Kidney capillary endothelial cell (primary cell): ENCODE data around the gene ALDH1L1.
A peak's percentile ranks its signal among the peaks of the same experiment; 100 is the strongest.

Source experiments
- DNase-seq: peaks from one replicate; pipeline ENCODE4 v3.0.0-alpha.2; 2018; ENCODE audit warnings: low spot score

Gene ALDH1L1

GRCh38 chr3:126134219-126134975 is 46.0 kb downstream of the ALDH1L1 start:
- peak; percentile 36 for DNase-seq

DNA sequence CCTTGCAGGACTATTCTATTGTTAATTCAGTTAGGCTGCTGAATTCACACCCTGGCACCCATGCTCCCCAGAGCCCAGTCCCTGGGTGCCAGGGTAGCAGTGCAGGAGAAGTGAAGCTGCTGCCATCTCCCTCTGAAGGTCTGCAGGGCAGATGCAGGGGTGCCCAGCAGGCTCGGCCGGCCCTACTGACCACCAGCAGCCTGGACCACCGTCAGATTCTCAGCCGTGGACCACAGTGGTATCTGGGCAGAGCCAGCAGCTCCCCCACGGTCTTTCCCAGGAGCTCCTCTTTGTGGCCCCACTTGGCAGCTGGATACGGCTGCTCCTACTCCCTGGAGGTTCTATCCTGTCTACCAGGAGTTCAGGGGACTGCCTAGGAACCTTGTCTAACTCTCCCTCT is 46.8 kb downstream of the ALDH1L1 start:
- DNase-seq, result no peak

- DNase-seq, result no peak
Observed at GRCh38 chr3:126132751-126133511, 47.5 kb downstream of the ALDH1L1 start.

DNA sequence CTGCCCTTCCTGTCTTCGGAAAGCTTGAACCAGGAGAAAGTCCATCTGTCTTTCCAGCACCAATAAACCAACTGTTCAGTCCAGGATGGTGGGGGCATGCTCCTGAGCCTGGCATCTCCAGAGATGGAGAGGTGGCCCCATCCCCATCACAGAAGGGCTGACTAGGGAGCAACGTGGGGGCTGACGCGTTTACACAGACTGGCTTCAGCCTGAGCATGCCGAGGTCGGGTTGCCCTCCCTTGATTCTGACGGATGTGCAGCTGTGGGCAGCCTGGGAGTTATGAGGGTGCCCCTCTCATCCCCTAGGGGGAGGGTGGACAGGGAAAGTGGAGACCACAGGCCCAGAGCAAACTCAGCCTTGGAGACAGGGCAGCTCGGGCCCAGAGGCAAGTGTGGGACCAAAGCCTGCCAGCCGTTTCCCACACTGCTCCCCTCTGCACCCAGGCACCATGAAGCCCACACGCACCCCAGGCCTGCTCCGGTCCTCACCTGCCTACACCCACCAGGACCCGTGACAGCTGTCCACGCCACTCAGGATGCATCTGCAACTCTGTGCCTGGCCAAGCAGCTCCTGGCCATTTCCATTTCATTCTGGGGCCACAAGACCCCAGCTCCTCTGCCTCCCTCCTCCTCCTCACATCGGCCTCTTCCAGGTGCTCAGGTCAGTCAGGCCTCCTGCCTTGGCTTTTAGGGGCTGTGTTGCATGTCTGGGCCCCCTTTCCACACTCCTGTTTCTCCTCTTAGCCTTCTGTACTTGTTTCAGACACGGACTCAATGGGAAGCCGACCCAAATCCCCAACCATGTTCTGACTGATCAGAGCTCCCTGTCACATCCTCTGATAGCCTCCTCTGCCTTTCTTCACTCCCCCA is 48.3 kb downstream of the ALDH1L1 start:
- DNase-seq, result no peak

DNA sequence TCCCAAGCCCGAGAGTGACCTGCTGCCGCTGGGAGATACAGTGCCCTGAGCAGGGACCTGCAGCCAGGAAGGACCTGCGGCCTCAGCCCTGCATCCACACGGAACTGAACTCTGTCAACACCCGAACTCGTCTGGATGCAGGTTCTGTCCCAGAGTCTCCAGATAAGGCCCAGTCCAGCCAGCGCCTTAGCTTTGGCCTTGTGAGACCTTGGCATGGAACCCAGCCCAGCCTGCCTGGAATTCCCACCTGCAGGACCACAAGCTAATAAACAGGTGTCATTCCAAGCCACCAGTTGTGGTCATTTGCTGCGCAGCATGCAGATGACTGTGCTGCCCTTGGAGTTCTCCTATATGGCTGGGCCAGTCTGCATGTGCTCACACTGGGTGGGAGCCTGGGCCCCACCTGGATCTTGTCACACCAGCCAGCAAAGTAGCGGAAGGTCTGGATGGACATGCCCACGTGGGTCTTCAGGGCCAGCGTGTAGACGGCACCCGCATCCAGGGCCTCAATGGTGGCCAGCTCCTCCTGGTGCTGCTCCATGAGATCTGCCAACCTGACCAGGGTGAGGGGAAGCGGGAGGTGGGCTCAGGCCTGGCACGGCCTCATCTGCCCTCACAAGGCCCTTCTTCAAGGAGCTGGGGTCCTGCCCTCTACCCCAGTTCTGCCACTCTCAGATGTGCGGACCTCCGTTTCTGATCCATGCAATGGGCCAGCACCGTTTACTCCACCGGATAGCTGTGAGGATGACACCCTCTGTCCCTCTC is 49.2 kb downstream of the ALDH1L1 start:
- DNase-seq, result no peak

GRCh38 chr3:126130081-126130855 is 50.1 kb downstream of the ALDH1L1 start:
- no peak for DNase-seq

DNA sequence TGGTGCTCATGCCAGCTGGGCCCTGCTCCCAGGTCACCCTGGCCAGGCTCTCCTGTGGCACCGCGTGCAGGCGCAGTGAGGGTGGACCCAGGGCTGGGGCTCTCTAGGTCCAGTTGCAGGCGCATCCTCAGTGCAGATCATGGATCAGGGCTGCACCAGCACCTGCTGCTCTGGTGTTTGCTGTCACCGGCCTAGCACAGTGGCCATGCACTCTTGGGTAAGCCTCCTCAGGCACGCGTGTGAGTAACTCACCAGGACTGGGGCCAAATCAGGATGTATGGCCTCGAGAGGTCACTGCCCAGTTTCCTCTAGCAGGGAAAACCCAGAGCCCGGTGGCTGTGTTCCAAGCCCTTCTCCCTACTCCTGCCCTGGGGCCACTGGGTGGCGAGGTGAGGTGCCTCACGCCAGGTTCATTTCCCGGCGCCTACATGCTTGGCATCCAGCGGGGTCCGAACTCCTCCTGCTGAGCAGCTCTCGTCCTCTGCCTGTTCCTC is 50.9 kb downstream of the ALDH1L1 start:
- DNase-seq, result peak; percentile 61

DNA sequence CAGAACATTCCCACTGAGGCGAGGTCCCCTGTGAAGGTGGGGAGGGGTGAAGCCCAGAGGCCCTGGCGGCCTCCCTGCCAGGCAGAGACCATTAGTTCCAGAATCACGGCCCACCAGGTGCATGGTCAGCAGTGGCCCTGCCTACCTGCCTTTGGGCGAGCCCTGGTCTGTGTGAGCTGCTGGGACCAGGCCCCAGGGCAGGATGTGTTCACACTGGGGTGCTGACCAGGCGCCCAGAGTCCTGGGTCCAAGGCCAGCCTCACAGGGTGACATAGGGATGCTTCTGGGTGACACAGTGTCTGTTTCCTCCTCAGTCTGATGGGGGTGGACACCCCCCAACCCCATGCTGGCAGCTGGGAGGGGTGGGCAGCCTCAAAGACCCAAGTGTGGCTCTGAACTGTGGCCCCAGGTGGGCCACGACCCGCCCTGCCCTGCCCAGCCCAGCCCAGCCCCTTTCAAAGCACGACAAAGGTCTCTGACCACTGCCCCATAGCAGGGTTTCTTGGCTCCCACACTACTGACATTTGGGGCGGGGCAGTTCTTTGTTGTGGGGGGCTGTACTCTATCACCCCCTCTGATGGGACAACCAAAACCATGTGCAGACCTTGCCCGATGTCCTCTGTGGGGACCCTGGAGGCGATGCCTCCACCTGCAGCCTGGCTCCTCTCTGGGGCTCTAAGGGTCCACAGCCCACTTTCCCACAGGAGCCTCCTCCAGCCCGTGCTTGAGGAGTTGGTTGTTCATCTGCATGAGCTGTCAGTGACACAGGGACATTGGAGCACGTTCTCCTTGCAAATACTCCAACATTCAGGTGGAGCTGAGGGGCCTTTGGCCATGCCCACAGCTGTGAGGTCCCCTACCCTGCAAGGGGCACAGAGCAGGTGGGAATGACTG is 51.6 kb downstream of the ALDH1L1 start:
- no peak for DNase-seq

- no peak for DNase-seq
Observed at GRCh38 chr3:126127904-126128303, 52.5 kb downstream of the ALDH1L1 start.

DNA sequence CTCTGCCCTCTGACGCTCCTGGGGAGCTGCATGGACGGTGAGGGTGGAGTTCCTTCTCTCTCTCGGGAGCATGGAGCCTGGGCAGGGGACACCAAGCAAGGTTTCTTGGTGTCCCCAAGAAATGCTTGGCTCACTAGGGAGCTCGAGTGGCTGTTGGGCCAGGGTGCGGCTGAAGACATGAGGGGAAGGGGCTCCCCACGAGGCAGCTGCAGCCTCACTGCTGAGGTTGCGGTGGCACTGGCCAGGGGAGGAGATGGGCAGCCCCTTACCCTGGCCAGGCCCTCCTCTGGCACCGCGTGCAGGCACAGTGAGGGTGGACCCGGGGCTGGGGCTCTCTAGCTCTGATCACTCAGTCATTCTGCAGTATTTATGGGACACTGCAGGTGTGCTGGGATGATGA is 52.9 kb downstream of the ALDH1L1 start:
- DNase-seq, result no peak

DNA sequence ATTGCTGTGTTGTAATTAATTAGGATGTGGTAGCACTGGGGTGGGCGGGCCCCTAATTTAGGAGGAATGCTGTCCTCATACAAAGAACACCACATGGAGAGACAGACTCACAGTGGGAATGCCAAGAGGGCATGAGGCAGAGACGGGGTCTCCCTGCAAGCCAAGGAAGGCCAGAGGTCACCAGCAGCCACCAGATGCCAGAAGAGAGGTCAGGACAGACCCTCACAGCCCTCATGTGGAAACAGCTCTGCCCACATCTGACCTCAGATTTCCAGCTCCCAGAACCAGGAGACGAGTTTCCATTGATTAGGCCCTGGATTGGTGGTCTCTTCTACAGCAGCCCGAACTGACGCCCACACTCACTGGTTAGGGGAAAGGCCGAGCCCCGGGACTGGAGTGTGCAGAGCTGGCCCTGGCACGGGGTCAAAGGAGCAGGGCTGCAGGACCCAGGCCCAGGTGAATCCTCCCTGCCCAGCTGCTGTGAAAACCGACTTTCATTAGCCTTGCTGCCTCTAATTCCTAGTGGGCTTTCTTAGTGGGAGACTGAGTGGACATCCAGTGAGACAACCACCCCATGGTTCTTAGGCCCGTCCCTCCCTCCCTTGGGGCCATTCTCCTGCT is 53.5 kb downstream of the ALDH1L1 start:
- DNase-seq, result no peak

GRCh38 chr3:126126286-126126685 is 54.1 kb downstream of the ALDH1L1 start:
- no peak for DNase-seq

- no peak for DNase-seq
Observed at GRCh38 chr3:126125781-126126251, 54.6 kb downstream of the ALDH1L1 start.

DNA sequence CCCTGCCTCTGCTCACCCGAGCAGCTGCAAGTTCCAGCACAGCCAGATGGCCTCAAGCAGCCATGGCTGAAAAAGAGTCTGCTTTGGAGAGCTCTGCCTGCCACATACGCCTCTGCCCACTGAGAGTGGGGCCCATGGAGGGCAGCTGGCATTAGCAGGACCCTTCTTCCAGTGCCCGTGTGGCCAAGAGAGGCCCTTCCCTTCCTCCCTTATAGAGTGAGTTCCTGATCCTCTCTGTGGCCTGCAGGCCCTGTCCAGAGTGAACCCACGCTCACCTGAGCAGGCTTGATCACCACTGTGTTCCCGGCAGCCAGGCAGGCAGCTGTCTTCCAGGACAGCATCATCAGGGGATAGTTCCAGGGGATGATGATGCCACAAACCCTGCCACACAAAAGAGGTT is 55.0 kb downstream of the ALDH1L1 start:
- DNase-seq, result no peak

- DNase-seq, result no peak
Observed at GRCh38 chr3:126124896-126125295, 55.5 kb downstream of the ALDH1L1 start.

DNA sequence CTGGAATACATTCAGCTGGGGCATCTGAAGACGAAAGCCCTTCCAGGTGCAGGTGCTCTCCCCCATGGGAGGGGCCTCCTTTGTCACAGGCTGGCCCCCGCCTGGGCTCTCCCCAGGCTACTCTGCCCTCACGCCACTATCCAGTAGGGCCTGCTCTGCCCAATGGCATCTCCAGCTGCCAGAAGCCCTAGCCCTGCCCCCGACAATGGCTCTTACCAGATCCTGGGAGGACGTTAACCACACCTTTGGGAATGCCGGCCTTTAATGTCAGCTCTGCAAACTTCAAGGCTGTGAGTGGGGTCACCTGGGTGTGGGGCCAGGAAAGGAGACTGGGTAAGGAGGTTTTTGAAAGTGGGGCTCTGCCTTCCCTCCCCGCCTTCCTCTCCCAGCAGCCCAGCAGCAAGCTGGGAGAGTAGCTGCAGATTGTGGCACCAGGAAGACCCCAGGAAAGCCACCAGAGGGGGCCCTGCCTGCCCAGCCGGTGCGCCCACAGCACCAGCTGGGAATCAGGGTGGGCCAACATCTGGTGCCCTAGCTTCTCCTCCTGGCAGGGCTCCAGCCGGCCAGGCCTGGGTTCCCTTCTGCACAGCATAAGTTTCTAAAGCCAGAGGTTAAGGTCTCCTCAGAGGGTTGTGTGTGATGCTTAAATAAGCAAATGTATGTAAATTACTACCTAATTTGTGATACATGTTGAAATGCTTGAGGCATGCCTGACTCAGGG is 56.1 kb downstream of the ALDH1L1 start:
- DNase-seq, result no peak

DNA sequence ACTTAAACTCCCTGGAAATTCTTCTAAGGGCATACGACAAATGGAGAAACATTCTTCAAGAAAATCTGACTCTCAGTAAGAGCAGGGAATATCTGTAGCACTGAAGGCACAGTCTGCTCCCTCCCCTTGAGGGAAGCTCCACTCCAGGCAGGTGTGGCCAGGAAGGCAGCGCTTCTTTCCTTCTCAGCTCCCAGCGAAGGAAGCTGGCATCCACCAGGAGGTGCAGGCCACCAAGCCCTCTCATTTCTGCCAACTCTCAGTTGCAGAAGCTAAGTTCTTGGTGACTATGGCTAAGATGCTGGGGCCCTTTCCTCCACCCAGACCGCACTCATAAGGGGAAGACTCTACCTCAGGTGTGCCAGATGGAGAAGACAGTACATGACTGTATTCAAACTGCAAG is 58.8 kb downstream of the ALDH1L1 start:
- DNase-seq, result no peak

GRCh38 chr3:126121074-126121473 is 59.3 kb downstream of the ALDH1L1 start:
- no peak for DNase-seq

DNA sequence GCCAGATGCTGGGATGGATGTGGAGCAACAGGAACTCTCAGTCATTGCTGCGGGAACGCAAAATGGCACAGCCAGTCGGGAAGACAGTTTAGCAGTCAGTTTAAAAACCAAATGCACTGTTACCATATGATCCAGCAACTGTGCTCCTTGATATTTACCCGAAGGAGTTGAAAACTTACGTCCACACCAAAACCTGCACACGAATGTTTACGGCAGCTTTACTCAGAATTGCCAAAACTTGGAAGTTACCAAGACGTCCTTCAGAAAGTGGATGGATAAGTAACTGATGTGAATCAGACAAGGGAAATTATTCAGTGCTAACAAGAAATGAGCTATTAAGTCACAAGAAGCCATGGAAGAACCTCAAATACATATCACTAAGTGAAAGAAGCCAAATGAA is 60.4 kb downstream of the ALDH1L1 start:
- DNase-seq, result no peak
